ENCODE data around the gene KIF4A.

- no peak for TF ChIP-seq CTCF (IDR thresholded peaks at IDR 0.05)
- no peak for TF ChIP-seq POLR2AphosphoS5 (IDR thresholded peaks at IDR 0.05)
- TF ChIP-seq POLR2A (IDR thresholded peaks at IDR 0.05), result no peak
Observed at GRCh38 chrX:70324326-70324725, 34.4 kb downstream of the KIF4A start.

Measured in prostate gland (tissue), 2 donors.